GM19351 (cell line): Measurements from ENCODE around the gene CABP7.

ENCODE experiments used
- ATAC-seq: cut with Tn5 transposase; IDR thresholded peaks from one replicate; pipeline ENCODE4 v1.9.1; 2021; ENCODE audit warnings: mild to moderate bottlenecking, moderate library complexity; ENCODE audit not compliant: unreplicated experiment

The CABP7 gene

GRCh38 chr22:29702000-29702930 lies 17.5 kb upstream of the CABP7 start:
- no peak for ATAC-seq

DNA sequence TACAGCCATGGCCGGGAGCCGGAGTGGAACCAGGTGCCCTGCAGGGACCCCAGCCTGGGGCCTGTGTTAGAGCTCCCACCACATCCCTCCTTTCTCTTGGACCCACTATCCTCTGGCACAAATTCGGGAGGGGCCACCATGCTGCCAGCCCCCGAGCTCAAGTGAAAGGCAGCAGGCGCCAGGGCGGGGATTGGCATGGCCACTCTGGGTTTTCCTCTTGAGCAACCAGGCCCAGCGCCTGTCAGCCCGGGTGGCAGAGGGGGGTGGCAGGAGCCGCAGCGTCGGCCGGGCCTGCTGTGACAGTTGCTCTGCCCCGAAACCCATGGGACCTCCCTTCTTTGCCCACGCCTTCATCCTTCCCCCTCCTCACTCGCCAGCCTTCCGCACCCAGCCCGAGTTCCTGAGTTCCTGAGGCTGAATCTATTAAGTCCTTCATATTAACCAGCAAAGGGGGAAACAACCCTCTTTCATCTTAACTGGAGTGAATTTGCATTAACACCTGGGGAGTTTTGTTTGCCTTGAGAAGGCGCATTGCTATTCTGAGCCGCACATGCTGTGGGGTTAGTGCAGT lies 16.8 kb upstream of the CABP7 start:
- no peak for ATAC-seq

GRCh38 chr22:29703569-29704195 lies 16.1 kb upstream of the CABP7 start:
- ATAC-seq, result no peak

- ATAC-seq, result no peak
Observed at GRCh38 chr22:29704528-29705285, 15.1 kb upstream of the CABP7 start.

- no peak for ATAC-seq
Observed at GRCh38 chr22:29705651-29706050, 14.2 kb upstream of the CABP7 start.

DNA sequence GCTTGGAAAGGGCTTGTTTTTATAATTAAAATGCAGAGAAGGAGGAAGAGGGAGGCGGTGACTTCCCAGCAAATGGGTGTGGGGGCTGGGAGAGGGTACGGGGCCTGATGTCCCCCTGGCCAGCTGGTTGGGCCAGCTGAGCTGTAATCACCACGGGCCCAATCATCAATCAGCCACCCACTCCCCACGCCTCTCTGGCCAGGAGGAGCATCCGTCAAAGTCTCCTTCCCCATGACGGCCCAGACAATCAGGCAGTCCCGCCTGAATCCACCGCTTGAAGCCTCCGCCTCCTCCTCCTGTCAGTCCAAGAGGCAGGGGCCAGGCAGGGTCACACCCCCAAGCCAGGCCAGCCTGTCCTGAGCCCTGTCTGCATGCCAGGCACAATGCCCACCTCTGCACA lies 13.3 kb upstream of the CABP7 start:
- no peak for ATAC-seq

GRCh38 chr22:29707010-29707409 lies 12.8 kb upstream of the CABP7 start:
- no peak for ATAC-seq

GRCh38 chr22:29707471-29707870 lies 12.3 kb upstream of the CABP7 start:
- ATAC-seq, result no peak

GRCh38 chr22:29710193-29710592 lies 9.6 kb upstream of the CABP7 start:
- no peak for ATAC-seq

DNA sequence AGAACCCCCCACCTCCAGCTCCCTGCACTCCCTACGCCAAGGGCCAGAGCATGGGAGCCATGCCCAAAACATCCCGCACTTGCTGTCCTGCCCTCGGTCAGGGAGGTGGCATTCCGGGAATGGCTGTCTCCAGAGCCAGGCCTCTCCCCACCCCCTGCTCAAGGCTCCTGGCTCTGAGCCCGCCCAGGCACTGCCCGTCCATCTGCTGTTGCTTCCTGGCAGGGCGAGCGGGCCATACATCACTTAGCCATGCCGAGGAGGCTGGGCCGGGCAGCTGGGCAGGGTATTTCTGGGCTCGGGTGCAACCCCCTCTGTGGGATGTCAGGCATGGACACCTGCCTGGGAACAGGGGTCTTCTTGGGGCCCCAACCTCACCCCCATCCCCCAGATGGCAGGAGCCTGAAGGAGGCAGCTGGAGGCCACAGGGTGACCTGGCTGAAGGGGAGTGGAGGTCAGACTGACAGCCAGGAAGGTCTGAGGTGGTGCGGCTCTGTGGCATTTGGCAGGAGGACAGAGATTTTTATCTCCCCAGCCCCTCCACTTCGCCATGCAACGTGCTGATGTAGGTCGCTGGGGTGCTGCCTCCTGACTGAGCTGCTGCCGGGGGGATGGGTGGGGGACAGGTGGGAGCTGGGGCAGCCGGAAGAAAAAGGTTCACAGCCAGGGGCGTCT lies 8.7 kb upstream of the CABP7 start:
- ATAC-seq, result no peak

DNA sequence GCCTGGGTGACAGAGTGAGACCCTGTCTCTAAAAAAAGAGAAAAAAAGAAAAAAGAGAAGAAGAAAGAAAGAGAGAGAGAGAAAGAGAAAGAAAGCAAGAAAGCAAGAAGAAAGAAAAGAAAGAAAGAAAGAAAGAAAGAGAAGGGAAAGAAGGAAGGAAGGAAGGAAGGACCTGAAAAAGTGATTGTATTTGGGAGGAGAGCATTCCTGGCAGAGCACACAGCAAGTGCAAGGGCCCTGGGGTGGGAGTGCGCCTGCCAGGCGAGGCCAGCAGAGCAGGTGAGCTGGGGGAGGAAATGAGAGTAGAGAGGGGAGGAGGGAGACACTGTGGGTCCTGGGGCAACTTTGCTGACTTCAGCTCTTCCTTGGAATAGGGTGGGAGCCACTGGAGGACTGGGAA lies 7.7 kb upstream of the CABP7 start:
- ATAC-seq, result no peak

GRCh38 chr22:29713156-29713727 lies 6.6 kb upstream of the CABP7 start:
- ATAC-seq, result no peak

DNA sequence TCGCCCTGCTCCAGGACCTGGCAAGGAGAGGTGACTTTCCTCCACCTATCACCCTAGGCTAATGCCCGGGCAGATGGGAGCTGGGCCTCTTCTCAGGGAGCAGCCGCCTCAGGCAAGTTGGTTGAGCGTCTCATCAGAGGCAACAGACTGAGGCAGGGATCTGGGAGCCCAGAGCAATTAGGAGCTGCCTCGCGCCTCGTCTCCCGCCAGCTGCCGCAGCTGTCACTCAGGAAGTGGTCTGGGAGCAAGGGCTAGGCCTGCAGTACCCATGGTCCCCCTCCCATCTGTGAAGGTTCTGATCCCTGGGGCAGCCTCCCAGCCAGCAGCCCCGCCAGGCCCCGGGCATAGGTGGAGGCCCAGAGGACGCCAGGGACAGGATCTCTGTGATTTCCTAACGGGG lies 4.6 kb upstream of the CABP7 start:
- ATAC-seq, result no peak

DNA sequence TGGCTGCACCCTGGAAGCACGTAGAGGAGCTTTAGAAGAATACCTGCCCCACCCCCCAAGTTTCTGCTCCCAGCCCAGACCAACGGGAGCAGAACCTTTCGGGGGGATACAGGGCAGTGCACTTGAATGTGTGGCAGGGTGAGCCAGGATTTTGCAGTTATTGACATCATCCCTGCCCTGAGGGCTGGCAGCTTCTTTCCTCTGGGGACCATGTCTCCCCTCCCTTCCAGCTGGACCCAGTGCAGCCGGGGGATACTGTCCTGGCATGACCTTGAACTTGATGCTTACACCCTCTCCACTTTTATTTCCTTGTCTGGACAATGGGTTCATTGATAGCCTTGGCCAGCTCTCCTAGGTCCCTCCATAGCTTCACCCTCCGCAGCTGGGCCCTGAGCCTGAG lies 4.1 kb upstream of the CABP7 start:
- no peak for ATAC-seq

- no peak for ATAC-seq
Observed at GRCh38 chr22:29716814-29717545, 2.8 kb upstream of the CABP7 start.

DNA sequence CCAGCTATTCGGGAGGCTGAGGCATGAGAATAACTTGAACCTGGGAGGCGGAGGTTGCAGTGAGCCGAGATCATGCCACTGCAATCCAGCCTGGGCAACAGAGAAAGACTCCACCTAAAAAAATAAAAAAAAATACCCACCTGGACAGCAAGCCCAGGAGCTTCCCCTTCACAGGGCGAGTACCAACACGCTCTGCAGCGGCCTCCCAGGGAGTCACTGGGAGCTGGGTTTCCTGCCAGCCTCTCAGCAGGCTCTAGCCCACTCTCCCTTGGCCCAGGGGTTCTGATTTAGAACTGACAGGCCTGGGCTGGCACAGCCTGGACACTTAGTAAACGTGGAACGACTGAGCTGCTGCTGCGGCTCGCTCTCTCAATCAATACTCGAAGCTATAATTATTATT lies 2.0 kb upstream of the CABP7 start:
- no peak for ATAC-seq

DNA sequence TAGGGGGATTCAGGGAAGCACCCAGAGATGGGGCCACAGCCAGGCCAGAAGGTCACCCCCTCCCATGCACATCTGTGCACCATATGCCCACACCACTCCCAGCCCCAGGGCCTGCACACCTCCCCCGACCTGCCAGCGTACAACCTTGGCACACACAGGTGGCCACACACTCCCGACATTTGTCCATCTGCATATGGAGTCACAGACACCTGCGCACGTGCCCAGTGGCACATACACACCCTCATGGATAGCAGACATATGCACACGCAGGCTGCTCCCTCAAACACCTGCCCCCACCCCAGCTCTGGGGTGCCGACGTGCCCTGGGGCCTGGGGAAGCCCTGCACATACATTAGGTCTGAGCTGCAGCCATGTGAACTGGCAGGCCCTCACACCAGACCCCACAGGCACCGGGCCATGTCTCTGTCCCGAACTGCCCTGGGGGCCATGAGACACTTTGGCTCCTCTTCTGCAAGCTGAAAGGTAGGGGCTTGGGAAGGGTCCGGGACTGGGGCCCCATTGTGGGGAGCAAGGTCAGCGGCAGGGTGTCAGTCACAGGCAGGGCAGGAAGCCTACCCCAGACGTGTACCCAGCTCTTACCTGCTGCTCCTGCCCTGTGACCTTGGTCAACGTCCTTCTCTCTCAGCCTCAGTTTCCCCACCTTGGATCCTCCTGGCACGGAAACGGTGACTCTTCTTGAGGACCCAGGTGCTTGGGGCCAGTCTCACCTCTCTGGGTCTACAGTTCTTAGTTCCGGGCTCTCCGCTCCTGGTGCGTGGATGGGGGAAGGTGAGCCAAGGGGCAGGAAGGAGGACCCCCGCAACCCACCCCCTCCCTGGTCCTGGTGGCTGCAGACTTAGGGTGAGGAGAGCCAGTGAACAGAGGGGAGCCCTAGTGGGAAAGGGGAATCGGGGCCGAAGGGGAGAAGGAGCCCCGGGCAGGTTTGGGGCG lies 579 bp upstream of the CABP7 start:
- no peak for ATAC-seq

DNA sequence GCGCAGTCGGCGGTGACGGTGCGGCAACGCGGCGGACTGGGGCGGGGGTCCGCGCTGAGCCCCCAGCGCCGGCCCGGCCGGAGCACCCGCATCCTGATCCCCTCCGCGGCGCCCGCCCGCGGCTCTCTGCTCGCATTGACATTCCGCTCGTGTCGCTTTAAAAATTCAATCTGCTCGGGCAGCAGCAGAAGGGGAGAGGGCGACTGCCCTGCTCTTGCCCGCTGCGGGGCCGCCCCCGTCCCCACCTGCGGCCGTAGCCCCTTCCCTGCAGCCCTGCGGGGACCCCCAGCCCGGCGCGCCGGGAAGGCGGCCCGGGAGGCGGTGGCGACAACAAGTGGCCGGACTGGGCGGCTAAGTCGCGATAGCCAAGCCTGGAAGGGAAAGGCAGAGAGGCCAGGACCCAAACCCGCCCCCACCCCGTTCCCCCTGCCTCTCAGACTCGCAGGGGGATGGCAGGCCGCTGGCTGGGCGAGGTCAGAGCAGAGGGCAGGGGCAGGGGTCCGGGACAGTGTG lies 1.1 kb downstream of the CABP7 start:
- no peak for ATAC-seq
